Thyroid gland (tissue), 4 donors: ENCODE measurements around the gene FRMD4B.

ENCODE experiments used
- POLR2A ChIP-seq, 2 donors: fragments of 450-650 bp; IDR thresholded peaks; one replicate each; pipeline ENCODE4 v1.6.1; 2017; ENCODE audit warnings: antibody characterized with exemption in 2 of 2, mild to moderate bottlenecking in 2 of 2, moderate library complexity in 1 of 2
- TF ChIP-seq, protein P1 (sequence below), 6 experiments: fragments of 200-600 bp in 3 of 6; fragments of 450-650 bp in 3 of 6; sonication (generic) in 3 of 6; IDR thresholded peaks; one replicate each; pipeline ENCODE4 v1.5.1; 2016 to 2019; ENCODE audit warnings: antibody characterized with exemption in 6 of 6, mild to moderate bottlenecking in 2 of 6, inconsistent platforms in 1 of 6, moderate library complexity in 1 of 6

DNA sequence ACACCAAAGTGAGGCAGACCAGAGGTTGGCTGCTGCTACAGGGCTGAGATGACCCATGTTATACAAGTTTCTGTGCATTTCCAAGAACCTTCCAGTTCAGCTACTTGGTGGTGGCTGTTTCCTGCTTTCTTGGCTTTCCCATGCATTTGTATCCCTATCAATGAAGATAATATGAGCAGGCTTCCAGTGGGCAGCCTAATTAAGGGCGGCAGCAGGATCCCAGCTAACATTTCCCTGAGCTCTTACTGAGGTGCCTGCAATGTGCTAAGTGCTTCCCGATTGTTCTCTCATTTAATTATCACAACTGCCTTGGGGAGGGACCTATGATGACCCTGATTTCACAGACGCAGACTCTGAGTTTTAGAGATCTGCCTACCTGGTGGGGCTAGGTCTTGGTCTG lies 95.5 kb downstream of the FRMD4B start:
- TF ChIP-seq, protein P1, sequence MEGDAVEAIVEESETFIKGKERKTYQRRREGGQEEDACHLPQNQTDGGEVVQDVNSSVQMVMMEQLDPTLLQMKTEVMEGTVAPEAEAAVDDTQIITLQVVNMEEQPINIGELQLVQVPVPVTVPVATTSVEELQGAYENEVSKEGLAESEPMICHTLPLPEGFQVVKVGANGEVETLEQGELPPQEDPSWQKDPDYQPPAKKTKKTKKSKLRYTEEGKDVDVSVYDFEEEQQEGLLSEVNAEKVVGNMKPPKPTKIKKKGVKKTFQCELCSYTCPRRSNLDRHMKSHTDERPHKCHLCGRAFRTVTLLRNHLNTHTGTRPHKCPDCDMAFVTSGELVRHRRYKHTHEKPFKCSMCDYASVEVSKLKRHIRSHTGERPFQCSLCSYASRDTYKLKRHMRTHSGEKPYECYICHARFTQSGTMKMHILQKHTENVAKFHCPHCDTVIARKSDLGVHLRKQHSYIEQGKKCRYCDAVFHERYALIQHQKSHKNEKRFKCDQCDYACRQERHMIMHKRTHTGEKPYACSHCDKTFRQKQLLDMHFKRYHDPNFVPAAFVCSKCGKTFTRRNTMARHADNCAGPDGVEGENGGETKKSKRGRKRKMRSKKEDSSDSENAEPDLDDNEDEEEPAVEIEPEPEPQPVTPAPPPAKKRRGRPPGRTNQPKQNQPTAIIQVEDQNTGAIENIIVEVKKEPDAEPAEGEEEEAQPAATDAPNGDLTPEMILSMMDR (IDR thresholded peaks at IDR 0.05) = no peak
- TF ChIP-seq POLR2A (IDR thresholded peaks at IDR 0.05) = no peak
